Right renal pelvis (tissue), 4 donors: ENCODE results near the gene HMCN2. TPM values are rescaled to one million over a fixed set of nuclear protein-coding genes. Genes with fewer than 3 reads are reported as not detected.

Experiments
- DNase-seq, 4 donors: peaks; one replicate each; pipeline ENCODE4 v3.0.0-alpha.2; 2013; ENCODE audit warnings: low read depth in 4 of 4, low spot score in 3 of 4, missing footprints in 1 of 4
- polyA plus RNA-seq, 4 donors: library from polyadenylated mRNA; unstranded; fragments of 120-200 nt; gene quantifications; one replicate each; pipeline ENCODE4 v1.2.1, GENCODE V29; 2013; ENCODE audit not compliant: insufficient read length in 4 of 4

The HMCN2 gene
- polyA plus RNA-seq, 4 donors, result 0.50 to 1.6 (median 0.79) TPM

- DNase-seq, result no peak
These were observed 39.8 kb downstream of the HMCN2 start for GRCh38 chr9:130305381-130305780.

- no peak for DNase-seq
These were observed 41.5 kb downstream of the HMCN2 start for GRCh38 chr9:130306823-130307666.

- no peak for DNase-seq
These were observed 42.0 kb downstream of the HMCN2 start for GRCh38 chr9:130307667-130307943.

GRCh38 chr9:130308081-130308571, 42.6 kb downstream of the HMCN2 start:
- no peak for DNase-seq

GRCh38 chr9:130309689-130310455, 44.3 kb downstream of the HMCN2 start:
- DNase-seq, result no peak

GRCh38 chr9:130310456-130310855, 44.9 kb downstream of the HMCN2 start:
- DNase-seq, result no peak

GRCh38 chr9:130311003-130311402, 45.4 kb downstream of the HMCN2 start:
- DNase-seq, result no peak

- DNase-seq, result no peak
These were observed 46.0 kb downstream of the HMCN2 start for GRCh38 chr9:130311408-130312140.

GRCh38 chr9:130313103-130313858, 47.7 kb downstream of the HMCN2 start:
- DNase-seq, result no peak

GRCh38 chr9:130315446-130316226, 50.1 kb downstream of the HMCN2 start:
- no peak for DNase-seq

GRCh38 chr9:130316430-130316829, 50.9 kb downstream of the HMCN2 start:
- DNase-seq, result no peak

- no peak for DNase-seq
These were observed 53.7 kb downstream of the HMCN2 start for GRCh38 chr9:130319300-130319699.

- DNase-seq, result no peak
These were observed 54.6 kb downstream of the HMCN2 start for GRCh38 chr9:130319944-130320712.

- no peak for DNase-seq
These were observed 55.3 kb downstream of the HMCN2 start for GRCh38 chr9:130320723-130321481.

GRCh38 chr9:130321539-130321938, 56.0 kb downstream of the HMCN2 start:
- DNase-seq, result no peak

GRCh38 chr9:130323051-130323745, 57.6 kb downstream of the HMCN2 start:
- DNase-seq, result no peak

GRCh38 chr9:130325921-130326320, 60.4 kb downstream of the HMCN2 start:
- DNase-seq, result no peak
